A549 treated with Mapracorat at 1 μM for 4 hours (cell line): ENCODE measurements around the gene PSMC3IP. TPM values are rescaled to one million over a fixed set of nuclear protein-coding genes. Genes with fewer than 3 reads are reported as not detected.

Source experiments
- total RNA-seq: library from RNA; stranded (reverse); fragments of 200-300 nt; extraction: Qiagen RNA extraction; gene quantifications from 5 replicates; pipeline ENCODE4 v1.2.3, GENCODE V29; 2022

The PSMC3IP gene
- 35.1 to 37.6 TPM (median 36.0 TPM) in 5 replicates for total RNA-seq

GRCh38 chr17:42577532-42578281 lies at the start of gene PSMC3IP:
PSMC3IP (minus strand) TSS chr17:42577729; CDS start chr17:42577686, 43 bp downstream.

GRCh38 chr17:42609182-42609813 lies 31.8 kb upstream of the PSMC3IP start, which contains the start of the genes RETREG3 and TUBG1:
RETREG3 (minus strand) TSS chr17:42609374; CDS start chr17:42609324, 50 bp downstream.
TUBG1 (plus strand) TSS chr17:42609683; CDS start chr17:42609738, 55 bp downstream.

GRCh38 chr17:42566883-42567573 lies 10.5 kb downstream of the PSMC3IP start, which contains the start of gene MLX:
MLX (plus strand) TSS chr17:42567100; CDS start chr17:42567125, 25 bp downstream.

GRCh38 chr17:42561897-42562387 lies 15.6 kb downstream of the PSMC3IP start, which contains the start of gene COASY:
COASY (plus strand) TSS chr17:42562148; CDS start chr17:42562623, 475 bp downstream.

GRCh38 chr17:42552736-42553135 lies 24.8 kb downstream of the PSMC3IP start, which contains the start of gene HSD17B1:
HSD17B1 (plus strand) TSS chr17:42552923; CDS start chr17:42552934, 11 bp downstream.

GRCh38 chr17:42536048-42536371 lies 41.5 kb downstream of the PSMC3IP start, which contains the start of gene NAGLU:
NAGLU (plus strand) TSS chr17:42536241; CDS start chr17:42536273, 32 bp downstream.

Other genes starting within 250 kb of the PSMC3IP start
- 62.3 to 77.0 TPM (median 74.2 TPM) in 5 replicates for gene STAT3, start 189.3 kb downstream of the PSMC3IP start, total RNA-seq
- gene CAVIN1, start 154.5 kb downstream of the PSMC3IP start, total RNA-seq = 373 to 459 TPM (median 442 TPM) in 5 replicates
- 32.1 to 46.4 TPM (median 38.1 TPM) in 5 replicates for gene ATP6V0A1, start 118.9 kb downstream of the PSMC3IP start, total RNA-seq
- 31.0 to 51.3 TPM (median 43.8 TPM) in 5 replicates for gene NAGLU, start 41.5 kb downstream of the PSMC3IP start, total RNA-seq
- 0.89 to 1.8 TPM (median 1.5 TPM) in 5 replicates for gene HSD17B1, start 24.8 kb downstream of the PSMC3IP start, total RNA-seq
- 103 to 126 TPM (median 119 TPM) in 5 replicates for gene COASY, start 15.6 kb downstream of the PSMC3IP start, total RNA-seq
- gene MLX, start 10.6 kb downstream of the PSMC3IP start, total RNA-seq = 56.9 to 68.0 TPM (median 64.9 TPM) in 5 replicates
- gene RETREG3, start 31.6 kb upstream of the PSMC3IP start, total RNA-seq = 25.8 to 27.9 TPM (median 26.7 TPM) in 5 replicates
- 132 to 150 TPM (median 141 TPM) in 5 replicates for gene TUBG1, start 32.0 kb upstream of the PSMC3IP start, total RNA-seq
- 19.0 to 28.2 TPM (median 23.2 TPM) in 5 replicates for gene TUBG2, start 81.6 kb upstream of the PSMC3IP start, total RNA-seq
- gene PLEKHH3, start 99.3 kb upstream of the PSMC3IP start, total RNA-seq = 14.3 to 19.9 TPM (median 17.6 TPM) in 5 replicates
- 0.29 to 0.53 TPM (median 0.33 TPM) in 5 replicates for gene CCR10, start 104.1 kb upstream of the PSMC3IP start, total RNA-seq
- gene CNTNAP1, start 104.8 kb upstream of the PSMC3IP start, total RNA-seq = 3.8 to 6.4 TPM (median 5.9 TPM) in 5 replicates
- gene EZH1, start 167.3 kb upstream of the PSMC3IP start, total RNA-seq = 9.6 to 11.7 TPM (median 10.4 TPM) in 5 replicates
- gene RAMP2, start 183.5 kb upstream of the PSMC3IP start, total RNA-seq = 0.63 to 1.7 TPM (median 0.90 TPM) in 5 replicates
- gene VPS25, start 195.7 kb upstream of the PSMC3IP start, total RNA-seq = 119 to 142 TPM (median 124 TPM) in 5 replicates
- gene WNK4, start 202.9 kb upstream of the PSMC3IP start, total RNA-seq = 1.1 to 1.8 TPM (median 1.3 TPM) in 5 replicates
- 120 to 140 TPM (median 127 TPM) in 5 replicates for gene COA3, start 221.0 kb upstream of the PSMC3IP start, total RNA-seq
- 0.10 TPM in 1 of 5 replicates, not detected in the others for gene CNTD1, start 221.1 kb upstream of the PSMC3IP start, total RNA-seq
- 76.5 to 95.0 TPM (median 81.2 TPM) in 5 replicates for gene BECN1, start 246.6 kb upstream of the PSMC3IP start, total RNA-seq